RWPE1 (cell line): ENCODE measurements around the gene SEMA4C.

Experiments used
- CTCF ChIA-PET: fragments of 350-600 bp; sonication (Branson Sonifier 250); formaldehyde crosslinking; extraction: SDS; loops from one replicate; lab custom pipeline; 2021; lab: Yijun Ruan, JAX
- POLR2A ChIA-PET: fragments of 400-600 bp; formaldehyde crosslinking; extraction: SDS; loops from one replicate; lab custom pipeline; 2020; ENCODE audit warnings: antibody characterized with exemption; ENCODE audit not compliant: low non-redundant PET; lab: Yijun Ruan, JAX
- DNase-seq: peaks from one replicate; pipeline ENCODE4 v3.0.0; 2012; ENCODE audit warnings: low spot score
- H3K27ac ChIP-seq: fragments of 450-650 bp; 2 replicates; pipeline ENCODE4 v1.5.1; 2017
- TF ChIP-seq, protein P1 (sequence below): fragments of 450-650 bp; conservative IDR thresholded peaks from 2 replicates; pipeline ENCODE4 v1.5.1; 2017; ENCODE audit warnings: low read depth, mild to moderate bottlenecking

Gene SEMA4C

DNA sequence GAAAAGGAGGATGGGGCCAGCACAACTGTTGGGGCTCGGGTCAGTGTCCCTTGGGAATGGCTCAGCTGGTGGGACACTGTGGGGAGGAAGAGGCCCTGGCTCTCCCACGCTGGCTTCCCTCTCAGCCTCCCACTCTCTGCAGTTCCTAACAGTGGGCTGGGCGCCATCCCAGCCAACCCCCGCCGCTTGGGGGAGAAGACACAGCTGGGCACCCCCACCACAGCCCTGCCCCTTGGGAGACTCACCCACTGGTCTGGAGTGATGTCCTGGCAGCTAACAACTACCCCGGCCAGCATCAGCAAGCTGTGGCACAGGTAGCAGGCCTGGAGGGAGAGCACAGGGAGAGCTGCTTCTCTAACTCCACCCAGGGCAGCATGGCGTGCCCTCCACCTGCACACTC lies 8.3 kb upstream of the SEMA4C start:
- no peak overlapping the region for H3K27ac ChIP-seq
- ChIA-PET POLR2A (no interaction called here), CTCF (no interaction called here)
- DNase-seq = no peak
- TF ChIP-seq, protein P1, sequence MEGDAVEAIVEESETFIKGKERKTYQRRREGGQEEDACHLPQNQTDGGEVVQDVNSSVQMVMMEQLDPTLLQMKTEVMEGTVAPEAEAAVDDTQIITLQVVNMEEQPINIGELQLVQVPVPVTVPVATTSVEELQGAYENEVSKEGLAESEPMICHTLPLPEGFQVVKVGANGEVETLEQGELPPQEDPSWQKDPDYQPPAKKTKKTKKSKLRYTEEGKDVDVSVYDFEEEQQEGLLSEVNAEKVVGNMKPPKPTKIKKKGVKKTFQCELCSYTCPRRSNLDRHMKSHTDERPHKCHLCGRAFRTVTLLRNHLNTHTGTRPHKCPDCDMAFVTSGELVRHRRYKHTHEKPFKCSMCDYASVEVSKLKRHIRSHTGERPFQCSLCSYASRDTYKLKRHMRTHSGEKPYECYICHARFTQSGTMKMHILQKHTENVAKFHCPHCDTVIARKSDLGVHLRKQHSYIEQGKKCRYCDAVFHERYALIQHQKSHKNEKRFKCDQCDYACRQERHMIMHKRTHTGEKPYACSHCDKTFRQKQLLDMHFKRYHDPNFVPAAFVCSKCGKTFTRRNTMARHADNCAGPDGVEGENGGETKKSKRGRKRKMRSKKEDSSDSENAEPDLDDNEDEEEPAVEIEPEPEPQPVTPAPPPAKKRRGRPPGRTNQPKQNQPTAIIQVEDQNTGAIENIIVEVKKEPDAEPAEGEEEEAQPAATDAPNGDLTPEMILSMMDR = no peak

DNA sequence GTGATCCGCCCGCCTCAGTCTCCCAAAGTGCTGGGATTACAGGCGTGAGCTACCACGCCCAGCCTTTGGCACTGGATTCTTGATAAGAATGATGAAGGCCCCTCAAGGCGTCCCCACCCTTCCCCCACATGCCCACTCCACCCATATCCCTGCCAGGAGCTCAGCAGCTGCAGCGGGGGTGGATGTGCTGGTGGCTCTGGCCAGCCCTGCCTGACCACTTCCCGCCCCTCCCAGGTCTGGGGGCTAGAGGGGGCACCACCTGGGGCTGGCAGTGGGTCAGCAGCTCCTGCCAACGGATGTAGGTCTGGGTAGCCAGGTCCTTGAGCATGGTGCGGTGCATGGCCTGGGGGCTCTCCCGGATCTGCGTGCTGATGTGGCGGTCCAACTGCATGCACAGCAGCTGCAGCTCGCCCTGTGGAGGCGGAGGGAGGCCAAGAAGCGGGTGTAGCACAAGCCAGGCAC lies 7.8 kb upstream of the SEMA4C start:
- POLR2A ChIA-PET = interaction anchor here (0.7 kb wide), 1 partner anchor 113 kb away, joined by 4 read pairs; no protein-coding TSS in a partner anchor
- no peak overlapping the region for H3K27ac ChIP-seq
- TF ChIP-seq, protein P1 = no peak
- no peak for DNase-seq
- CTCF ChIA-PET = interaction anchor here (0.6 to 0.7 kb wide), 3 partner anchors 11 to 1801 kb away, joined by 3 to 7 read pairs (median 5); no protein-coding TSS in a partner anchor

DNA sequence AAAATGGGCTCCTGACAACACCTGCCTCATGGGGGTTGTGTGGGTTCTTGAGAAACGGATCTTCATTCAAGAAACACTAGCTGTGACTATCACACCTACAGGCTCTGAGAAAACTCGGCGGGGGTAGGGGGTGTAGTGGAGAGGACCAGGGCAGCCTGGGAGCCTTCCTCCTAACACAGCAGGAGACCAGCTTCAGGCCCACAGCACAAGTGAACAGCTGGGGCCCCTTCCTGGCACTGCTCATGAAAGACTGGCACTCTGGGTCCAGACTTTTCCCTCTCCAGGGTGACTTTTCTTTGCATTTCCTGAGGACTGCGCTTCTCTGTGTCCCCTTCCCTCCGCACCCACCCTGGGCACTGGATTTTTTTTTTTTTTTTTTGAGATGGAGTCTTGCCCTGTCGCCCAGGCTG lies 7.2 kb upstream of the SEMA4C start:
- ChIA-PET CTCF (interaction anchor here (0.6 to 0.7 kb wide), 3 partner anchors 11 to 1801 kb away, joined by 3 to 7 read pairs (median 5); no protein-coding TSS in a partner anchor), POLR2A (interaction anchor here (0.7 kb wide), 1 partner anchor 113 kb away, joined by 4 read pairs; no protein-coding TSS in a partner anchor)
- no peak overlapping the region for H3K27ac ChIP-seq
- TF ChIP-seq, protein P1 = no peak
- no peak for DNase-seq

- ChIA-PET POLR2A (no interaction called here), CTCF (no interaction called here)
- DNase-seq = no peak
- no peak overlapping the region for H3K27ac ChIP-seq
- TF ChIP-seq, protein P1 = no peak
Observed at GRCh38 chr2:96876269-96877041, 6.6 kb upstream of the SEMA4C start.

DNA sequence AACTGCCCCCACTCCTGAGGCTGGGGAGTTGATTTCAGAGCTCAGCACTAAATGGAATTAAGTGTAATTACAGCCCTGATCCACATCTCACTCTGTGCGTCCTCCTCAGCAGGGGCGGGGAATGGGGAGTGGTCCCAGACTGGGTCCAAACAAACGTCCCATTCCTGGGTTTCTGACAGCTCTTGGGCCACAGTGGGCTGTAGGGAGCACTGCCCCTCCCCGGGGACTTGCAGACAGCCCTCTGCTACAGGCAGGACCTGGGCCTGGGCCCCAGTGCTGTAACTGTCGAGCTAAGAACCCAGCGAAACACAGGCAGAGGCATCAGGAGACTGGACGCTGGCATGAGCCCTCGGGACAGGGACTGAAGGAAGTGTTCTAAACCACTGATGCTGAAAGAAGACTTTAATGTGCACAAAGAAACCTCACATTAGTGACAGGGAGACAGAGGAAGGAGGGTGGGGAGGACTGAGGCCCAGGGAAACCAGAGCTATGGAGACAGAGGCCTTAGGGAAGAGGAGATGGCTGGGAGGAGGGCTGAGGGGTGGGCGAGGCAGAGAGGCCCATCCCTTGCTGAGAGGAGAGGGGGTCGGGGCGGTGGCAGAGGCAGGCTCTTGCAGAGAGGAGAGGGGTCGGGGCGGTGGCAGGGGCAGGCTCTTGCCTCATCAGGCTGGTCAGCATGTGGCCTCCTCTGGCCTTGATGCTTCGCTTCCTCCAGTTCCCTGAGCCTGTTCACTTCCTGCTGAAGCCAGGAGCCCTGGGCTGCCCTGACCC lies 5.8 kb upstream of the SEMA4C start:
- H3K27ac ChIP-seq = no peak overlapping the region
- DNase-seq = no peak
- CTCF ChIA-PET = no interaction called here

More for the DNA sequence above, 5.8 kb upstream of the SEMA4C start:
- POLR2A ChIA-PET = no interaction called here
- TF ChIP-seq, protein P1 = no peak
